HCT116 (cell line): Measurements from ENCODE around the gene SNCA. TPM values are rescaled to one million over a fixed set of nuclear protein-coding genes. Genes with fewer than 3 reads are reported as not detected.

Source experiments
- ATAC-seq: fragments of 200-7000 bp; cut with Tn5 transposase; 2 replicates; pipeline ENCODE4 v1.9.1; 2020; ENCODE audit warnings: mild to moderate bottlenecking, moderate library complexity
- BruUV-seq: library from RNA; stranded (reverse); fragments of 400-500 nt; replicated peaks from 2 replicates; lab custom pipeline; 2021; lab: Mats Ljungman, UMichigan
- CTCF ChIA-PET: fragments of 300-600 bp; sonication (Branson Sonifier 250); formaldehyde crosslinking; loops from one replicate; lab custom pipeline; 2021; ENCODE audit warnings: antibody characterized with exemption; lab: Charles Lee
- POLR2A ChIA-PET: fragments of 300-600, 350-600 bp; sonication (Branson Sonifier 250); formaldehyde crosslinking; loops from one replicate; lab custom pipeline; 2021; ENCODE audit warnings: antibody characterized with exemption; lab: Charles Lee
- RAD21 ChIA-PET, 2 experiments: fragments of 300-600 bp; sonication (Branson Sonifier 250); formaldehyde crosslinking; loops; one replicate each; lab custom pipeline; 2023; ENCODE audit warnings: low total read pairs in 2 of 2; ENCODE audit not compliant: uncharacterized antibody in 2 of 2, unreplicated experiment in 2 of 2, low non-redundant PET in 1 of 2; lab: Charles Lee
- DNase-seq: peaks from one replicate; pipeline ENCODE4 v3.0.0-alpha.2; 2010; ENCODE audit warnings: low read depth, low spot score
- H2AFZ ChIP-seq: fragments of 200-600 bp; shearing (Covaris generic), sonication (generic); 2 replicates; pipeline ENCODE4 v1.6.1; 2017; ENCODE audit warnings: low read depth, mixed run types, mixed read lengths, antibody characterized with exemption, low read length; ENCODE audit not compliant: poor library complexity, severe bottlenecking
- H3K27ac ChIP-seq: 2 replicates; pipeline ENCODE4 v1.5.1; 2012; ENCODE audit warnings: low read depth, low read length
- H3K27me3 ChIP-seq: fragments of 200-600 bp; sonication (generic); 2 replicates; pipeline ENCODE4 v1.6.1; 2016; ENCODE audit warnings: mixed run types, low read length, mixed read lengths; ENCODE audit not compliant: insufficient read depth
- H3K36me3 ChIP-seq, 2 experiments: fragments of 200-500 bp in 1 of 2; fragments of 200-600 bp in 1 of 2; sonication (Bioruptor generic) in 1 of 2; sonication (generic) in 1 of 2; 2 replicates each; pipeline versions ENCODE4 v1.5.1 to v1.6.1; 2014 to 2016; ENCODE audit warnings: low read length in 2 of 2, inconsistent platforms in 1 of 2, mixed read lengths in 1 of 2, mixed run types in 1 of 2; ENCODE audit not compliant: insufficient read depth in 2 of 2, control insufficient read depth in 1 of 2
- H3K4me1 ChIP-seq, 2 experiments: fragments of 200-600 bp in 1 of 2; sonication (generic) in 1 of 2; 2 replicates each; pipeline versions ENCODE4 v1.5.1 to v1.6.1; 2012 to 2017; ENCODE audit warnings: low read length in 2 of 2, inconsistent platforms in 1 of 2, mild to moderate bottlenecking in 1 of 2, mixed read lengths in 1 of 2, mixed run types in 1 of 2, moderate library complexity in 1 of 2; ENCODE audit not compliant: insufficient read depth in 2 of 2, control insufficient read depth in 1 of 2
- H3K4me2 ChIP-seq: fragments of 200-600 bp; sonication (generic); 2 replicates; pipeline ENCODE4 v1.6.1; 2017; ENCODE audit warnings: mixed run types, low read length, mixed read lengths
- H3K4me3 ChIP-seq, 2 experiments: fragments of 200-600 bp in 1 of 2; sonication (generic) in 1 of 2; replicated peaks in 1 of 2; 2 replicates each; pipeline ENCODE4 v1.5.1; 2011 to 2016; ENCODE audit warnings: low read length in 2 of 2, control low read depth in 1 of 2, low read depth in 1 of 2, mild to moderate bottlenecking in 1 of 2, mixed read lengths in 1 of 2, mixed run types in 1 of 2
- H3K79me2 ChIP-seq: fragments of 200-600 bp; sonication (generic); 2 replicates; pipeline ENCODE4 v1.6.1; 2017; ENCODE audit warnings: mild to moderate bottlenecking, mixed run types, low read length, moderate library complexity, mixed read lengths; ENCODE audit not compliant: insufficient read depth
- H3K9ac ChIP-seq: fragments of 200-600 bp; sonication (generic); 2 replicates; pipeline ENCODE4 v1.6.1; 2016; ENCODE audit warnings: low read length, mixed read lengths
- H3K9me2 ChIP-seq: fragments of 200-600 bp; sonication (generic), shearing (Covaris generic); 2 replicates; pipeline ENCODE4 v1.6.1; 2017; ENCODE audit warnings: mixed run types, mild to moderate bottlenecking, moderate library complexity; ENCODE audit not compliant: insufficient read depth
- H3K9me3 ChIP-seq, 2 experiments: fragments of 200-500 bp in 1 of 2; fragments of 200-600 bp in 1 of 2; sonication (Bioruptor generic) in 1 of 2; sonication (generic) in 1 of 2; 2 replicates each; pipeline ENCODE4 v1.6.1; 2014 to 2017; ENCODE audit warnings: low read length in 2 of 2, mixed read lengths in 2 of 2, inconsistent platforms in 1 of 2, low read depth in 1 of 2, mild to moderate bottlenecking in 1 of 2, mixed run types in 1 of 2, moderate library complexity in 1 of 2; ENCODE audit not compliant: control insufficient read depth in 1 of 2, insufficient read depth in 1 of 2
- H4K20me1 ChIP-seq: fragments of 200-600 bp; sonication (generic), shearing (Covaris generic); 2 replicates; pipeline ENCODE4 v1.6.1; 2017; ENCODE audit warnings: mixed run types, mild to moderate bottlenecking, moderate library complexity; ENCODE audit not compliant: insufficient read depth
- ATF3 ChIP-seq: IDR thresholded peaks from 2 replicates; pipeline ENCODE4 v1.6.1; 2012
- CEBPB ChIP-seq: IDR thresholded peaks from 2 replicates; pipeline ENCODE4 v1.6.1; 2012; ENCODE audit warnings: low read depth
- EGR1 ChIP-seq: IDR thresholded peaks from 2 replicates; pipeline ENCODE4 v1.6.1; 2012; ENCODE audit warnings: low read depth
- ELF1 ChIP-seq: IDR thresholded peaks from 2 replicates; pipeline ENCODE4 v1.6.1; 2012; ENCODE audit warnings: low read depth, borderline replicate concordance
- EZH2phosphoT487 ChIP-seq: fragments of 200-600 bp; IDR thresholded peaks from 2 replicates; pipeline ENCODE4 v1.6.1; 2018; ENCODE audit warnings: antibody characterized with exemption, borderline replicate concordance
- FOSL1 ChIP-seq: IDR thresholded peaks from 2 replicates; pipeline ENCODE4 v1.6.1; 2012; ENCODE audit warnings: low read depth
- JUND ChIP-seq: IDR thresholded peaks from 2 replicates; pipeline ENCODE4 v1.6.1; 2012
- POLR2A ChIP-seq: IDR thresholded peaks from 2 replicates; pipeline ENCODE4 v1.7.0; 2011; ENCODE audit warnings: borderline replicate concordance; ENCODE audit not compliant: insufficient read depth, insufficient read length; ENCODE audit errors: extremely low read depth
- REST ChIP-seq: IDR thresholded peaks from 2 replicates; pipeline ENCODE4 v1.6.1; 2012; ENCODE audit warnings: low read depth
- SIN3A ChIP-seq: IDR thresholded peaks from 2 replicates; pipeline ENCODE4 v1.6.1; 2012; ENCODE audit warnings: low read depth
- SP1 ChIP-seq: IDR thresholded peaks from 2 replicates; pipeline ENCODE4 v1.6.1; 2012; ENCODE audit warnings: low read depth
- SRF ChIP-seq: IDR thresholded peaks from 2 replicates; pipeline ENCODE4 v1.6.1; 2012; ENCODE audit warnings: low read depth
- TCF7L2 ChIP-seq: IDR thresholded peaks from 2 replicates; pipeline ENCODE4 v1.7.0; 2011; ENCODE audit warnings: borderline replicate concordance, inconsistent platforms; ENCODE audit not compliant: insufficient read depth, insufficient read length; ENCODE audit errors: extremely low read depth
- YY1 ChIP-seq: IDR thresholded peaks from 2 replicates; pipeline ENCODE4 v1.6.1; 2011; ENCODE audit warnings: low read length, low read depth, moderate library complexity, mild to moderate bottlenecking; ENCODE audit not compliant: insufficient replicate concordance; ENCODE audit errors: extremely low read depth
- ZFX ChIP-seq: fragments of 450-650 bp; IDR thresholded peaks from 2 replicates; pipeline ENCODE4 v1.6.1; 2017
- ZNF274 ChIP-seq: fragments of 200-500 bp; sonication (Bioruptor generic); IDR thresholded peaks from 2 replicates; pipeline ENCODE4 v1.6.1; 2014; ENCODE audit warnings: mild to moderate bottlenecking, low read depth, low read length, inconsistent platforms
- intact Hi-C: fragments of 100-400 bp; cut with micrococcal nuclease; formaldehyde crosslinking; loops from 2 replicates; pipeline ENCODE4 v1.10.0; 2022
- total RNA-seq: library from RNA; stranded (reverse); gene quantifications from one replicate; pipeline ENCODE4 v1.2.1, GENCODE V29; 2021; ENCODE audit not compliant: unreplicated experiment
- TF ChIP-seq, protein P1 (sequence below): IDR thresholded peaks from 2 replicates; pipeline ENCODE4 v1.6.1; 2012

Gene SNCA
- total RNA-seq, 1 experiment from 2014 or later: 1.0 TPM

DNA sequence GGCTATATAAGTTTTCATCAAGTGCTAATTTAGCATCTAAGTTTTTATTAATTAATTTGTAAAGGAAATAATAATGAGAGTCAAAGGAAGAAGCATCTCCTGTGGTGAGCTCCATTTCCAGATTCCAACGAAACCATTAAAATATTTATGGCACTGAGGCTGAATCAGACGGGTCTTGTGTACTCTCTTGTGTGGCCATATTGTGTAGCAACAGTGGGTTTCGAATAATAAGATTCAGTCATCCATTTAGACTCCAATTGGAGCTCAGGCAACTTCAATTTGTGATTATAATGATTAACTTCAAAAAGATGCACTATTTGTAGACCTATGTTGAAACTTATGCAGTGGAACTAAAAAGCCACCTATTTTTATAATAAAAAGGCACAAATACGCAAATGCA, 82.4 kb downstream of the SNCA start (continued):
- TF ChIP-seq EZH2phosphoT487: no peak
- TF ChIP-seq, protein P1, sequence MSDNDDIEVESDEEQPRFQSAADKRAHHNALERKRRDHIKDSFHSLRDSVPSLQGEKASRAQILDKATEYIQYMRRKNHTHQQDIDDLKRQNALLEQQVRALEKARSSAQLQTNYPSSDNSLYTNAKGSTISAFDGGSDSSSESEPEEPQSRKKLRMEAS: no peak
- TF ChIP-seq SP1: no peak
- TF ChIP-seq ZNF274: no peak
- TF ChIP-seq POLR2A: no peak
- TF ChIP-seq ATF3: no peak
- TF ChIP-seq YY1: no peak
- no peak for TF ChIP-seq EGR1

GRCh38 chr4:89753601-89754066, 83.3 kb downstream of the SNCA start:
- Histone ChIP-seq H3K27ac (peak overlapping the region; percentile 18; the same call in 1 of the 2 replicates), H3K27me3 (no peaks in the 10 kb centered on the region), H4K20me1 (no peaks in the 10 kb centered on the region), H3K4me3 (peak overlapping the region in 1 of 2 experiments; percentile 27; a peak in 1 of 4 replicates), H3K79me2 (no peaks in the 10 kb centered on the region), H3K4me1 (peaks cover 16 to 17% of the 10 kb centered on the region in 2 experiments; a peak in 3 of 4 replicates), H3K9me2 (no peaks in the 10 kb centered on the region), H3K9ac (no peak overlapping the region), H2AFZ (peak overlapping the region; percentile 84), H3K36me3 (no peaks in the 10 kb centered on the region), H3K9me3 (no peaks in the 10 kb centered on the region), H3K4me2 (peak overlapping the region; percentile 64)
- CTCF ChIA-PET: no interaction called here
- DNase-seq: peak; percentile 55
- TF ChIP-seq TCF7L2 (peak; percentile 60), ELF1 (no peak), SRF (no peak), REST (no peak), YY1 (no peak), CEBPB (peak; percentile 76), ZFX (no peak), SIN3A (0 out of 2 replicates have a peak, but pooled peaks have one; percentile 36), JUND (peak; percentile 59), SP1 (peak; percentile 23; the same call in 1 of the 2 replicates), FOSL1 (peak; percentile 57)
- TF ChIP-seq, protein P1: 0 out of 2 replicates have a peak, but pooled peaks have one; percentile 20
- BruUV-seq: no TSS peak
- POLR2A ChIA-PET: no interaction called here
- ATAC-seq: peak; percentile 69
- RAD21 ChIA-PET: no interaction called here
- intact Hi-C loops: no loop called here
